Measurements from ENCODE around the gene IDH1. TPM values are rescaled to one million over a fixed set of nuclear protein-coding genes. Genes with fewer than 3 reads are reported as not detected.
"Not testable (repeated sequence)": the region's sequence is repeated elsewhere in the genome, so short reads cannot be mapped to it uniquely, and the experiment has no call there.

The IDH1 gene
- total RNA-seq, 2 donors from 2014 or later = 28.7 to 50.6 TPM

DNA sequence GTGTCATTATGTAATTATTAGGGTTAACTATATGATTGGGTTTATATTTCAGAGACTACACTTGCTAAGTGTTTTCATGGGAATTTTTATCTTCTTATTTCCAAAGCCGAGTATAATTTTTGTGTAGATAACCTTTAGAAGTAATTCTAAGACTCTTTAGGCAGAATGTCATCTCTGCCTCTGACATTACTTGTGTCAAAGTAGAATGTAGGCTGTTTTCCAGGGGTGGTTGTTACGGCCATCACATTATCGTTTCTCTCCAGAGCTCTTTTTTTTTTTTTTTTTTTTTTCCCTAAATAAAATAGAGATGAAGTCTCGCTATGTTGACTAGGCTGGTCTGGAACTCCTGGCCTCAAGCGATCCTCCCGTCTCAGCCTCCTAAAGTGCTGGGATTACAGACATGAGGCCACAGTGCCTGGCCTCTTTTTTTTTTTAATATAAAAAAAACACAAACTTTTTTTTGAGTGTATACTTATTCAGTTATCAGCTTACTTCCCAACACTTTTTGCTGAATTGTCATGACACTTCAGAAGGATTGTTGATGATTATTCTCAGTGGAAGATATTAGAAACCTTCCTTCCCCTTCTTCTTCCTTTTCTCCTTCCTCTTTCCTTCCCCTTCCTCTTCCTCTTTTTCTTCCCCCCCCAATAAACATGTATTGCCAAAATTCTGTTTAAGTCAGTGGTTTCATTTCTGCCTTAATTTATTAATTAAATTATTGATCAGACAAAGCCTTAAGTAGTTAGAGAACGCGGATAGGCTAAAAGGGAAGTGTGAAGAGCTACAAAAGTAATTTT lies 13.5 kb upstream of the IDH1 start:
- ATAC-seq (no peak), DNase-seq (no peak)
- intact Hi-C loops (cut with DNase I) = no loop called here
- WGBS, 2 donors = 69 to 77% methylated on average over 8 of the region's 8 CpGs
- H3K36me3 ChIP-seq (replicated peaks in 1 of 2; ENCODE audit: insufficient read depth in 1 of 2, low read depth in 2 of 2) = peaks cover 0 to 11% of the 10 kb centered on the region in 2 donors
- no peak overlapping the region for H3K4me3 ChIP-seq
- peaks cover 25% of the 10 kb centered on the region for H3K4me1 ChIP-seq
- H3K9me3 ChIP-seq = no peaks in the 10 kb centered on the region
- no peak overlapping the region for H3K27ac ChIP-seq
- no peaks in the 10 kb centered on the region for H3K27me3 ChIP-seq
- TF ChIP-seq, protein P1, sequence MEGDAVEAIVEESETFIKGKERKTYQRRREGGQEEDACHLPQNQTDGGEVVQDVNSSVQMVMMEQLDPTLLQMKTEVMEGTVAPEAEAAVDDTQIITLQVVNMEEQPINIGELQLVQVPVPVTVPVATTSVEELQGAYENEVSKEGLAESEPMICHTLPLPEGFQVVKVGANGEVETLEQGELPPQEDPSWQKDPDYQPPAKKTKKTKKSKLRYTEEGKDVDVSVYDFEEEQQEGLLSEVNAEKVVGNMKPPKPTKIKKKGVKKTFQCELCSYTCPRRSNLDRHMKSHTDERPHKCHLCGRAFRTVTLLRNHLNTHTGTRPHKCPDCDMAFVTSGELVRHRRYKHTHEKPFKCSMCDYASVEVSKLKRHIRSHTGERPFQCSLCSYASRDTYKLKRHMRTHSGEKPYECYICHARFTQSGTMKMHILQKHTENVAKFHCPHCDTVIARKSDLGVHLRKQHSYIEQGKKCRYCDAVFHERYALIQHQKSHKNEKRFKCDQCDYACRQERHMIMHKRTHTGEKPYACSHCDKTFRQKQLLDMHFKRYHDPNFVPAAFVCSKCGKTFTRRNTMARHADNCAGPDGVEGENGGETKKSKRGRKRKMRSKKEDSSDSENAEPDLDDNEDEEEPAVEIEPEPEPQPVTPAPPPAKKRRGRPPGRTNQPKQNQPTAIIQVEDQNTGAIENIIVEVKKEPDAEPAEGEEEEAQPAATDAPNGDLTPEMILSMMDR (IDR thresholded peaks at IDR 0.05) = no peak
- no peak for TF ChIP-seq POLR2A (IDR thresholded peaks at IDR 0.05)

DNA sequence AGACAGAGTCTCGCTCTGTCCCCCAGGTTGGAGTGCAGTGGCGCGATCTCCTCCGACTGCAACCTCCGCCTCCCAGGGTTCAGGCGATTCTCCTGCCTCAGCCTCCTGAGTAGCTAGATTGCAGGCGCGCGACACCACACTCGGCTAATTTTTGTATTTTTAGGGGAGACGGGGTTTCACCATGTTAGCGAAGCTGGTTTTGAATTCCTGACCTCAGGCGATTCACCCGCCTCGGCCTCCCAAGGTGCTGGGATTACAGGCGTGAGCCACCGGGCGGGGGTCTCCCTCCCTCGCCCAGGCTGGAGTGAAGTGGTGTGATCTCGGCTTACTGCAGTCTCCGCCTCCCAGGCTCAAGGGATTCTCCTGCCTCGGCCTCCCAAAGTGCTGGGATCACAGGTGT lies 12.7 kb upstream of the IDH1 start:
- H3K9me3 ChIP-seq; H3K4me3 ChIP-seq; H3K27ac ChIP-seq; intact Hi-C loops (cut with DNase I); H3K27me3 ChIP-seq; H3K36me3 ChIP-seq (replicated peaks in 1 of 2; ENCODE audit: insufficient read depth in 1 of 2, low read depth in 2 of 2); ATAC-seq; DNase-seq: not testable (repeated sequence)
- 84 to 85% methylated on average over 22 of the region's 22 CpGs for WGBS, 2 donors
- peaks cover 25% of the 10 kb centered on the region for H3K4me1 ChIP-seq

DNA sequence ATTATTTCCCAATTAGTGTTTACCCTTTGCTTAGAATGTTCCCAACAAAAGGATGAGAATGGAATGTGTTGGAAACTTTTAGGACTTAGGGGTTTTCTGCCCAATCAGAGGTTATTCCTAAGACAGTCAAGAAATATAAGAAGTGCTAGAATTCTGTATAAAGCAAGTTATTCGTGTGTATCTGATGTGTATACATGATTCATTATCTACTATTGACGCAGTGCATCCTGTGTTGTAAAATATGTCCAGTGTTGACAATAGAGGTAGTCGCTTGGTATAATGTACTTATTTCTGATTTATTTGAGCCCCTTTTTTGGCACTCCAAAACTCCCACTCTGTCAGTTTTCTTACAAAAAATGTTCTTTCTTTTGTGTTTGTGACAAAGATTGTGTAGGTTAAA lies 12.1 kb upstream of the IDH1 start:
- 4 to 6% methylated on average over 3 of the region's 3 CpGs for WGBS, 2 donors

DNA sequence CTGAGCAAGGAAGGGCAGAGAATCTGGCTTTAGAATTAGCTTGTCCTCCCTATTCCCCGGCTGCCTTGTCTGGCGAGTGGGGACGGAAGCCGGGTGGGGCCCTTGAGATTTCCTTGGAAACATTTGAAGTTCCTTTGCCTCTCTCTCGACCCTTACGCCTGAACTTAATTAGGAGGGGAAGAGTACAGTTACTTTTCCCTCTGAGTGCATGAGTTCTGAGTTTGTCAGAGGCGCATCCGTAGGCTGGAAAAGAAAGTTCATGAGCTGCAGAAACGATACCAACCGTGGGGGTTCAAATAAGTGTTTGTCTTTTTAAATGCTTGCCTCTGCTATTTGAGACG lies 11.7 kb upstream of the IDH1 start:
- Histone ChIP-seq H3K27ac (peak overlapping the region; percentile 81 to 92 (median 90)), H3K27me3 (no peaks in the 10 kb centered on the region), H3K36me3 (replicated peaks in 1 of 2; ENCODE audit: insufficient read depth in 1 of 2, low read depth in 2 of 2) (peaks cover 0 to 2% of the 10 kb centered on the region in 2 donors), H3K4me1 (peaks cover 25% of the 10 kb centered on the region), H3K4me3 (peak overlapping the region; percentile 87 to 92), H3K9me3 (no peaks in the 10 kb centered on the region)
- ATAC-seq (no peak), DNase-seq (no peak)
- 0 to 1% methylated on average over 11 of the region's 11 CpGs for WGBS, 2 donors
- TF ChIP-seq, protein P1 (IDR thresholded peaks at IDR 0.05) = no peak
- TF ChIP-seq POLR2A (IDR thresholded peaks at IDR 0.05) = no peak
- intact Hi-C loops (cut with DNase I) = no loop called here

More for the DNA sequence above, 12.1 kb upstream of the IDH1 start:
- peak overlapping the region in 1 of 2 donors; percentile 87 for H3K4me3 ChIP-seq
- peaks cover 25% of the 10 kb centered on the region for H3K4me1 ChIP-seq
- TF ChIP-seq, protein P1 (IDR thresholded peaks at IDR 0.05) = no peak
- TF ChIP-seq POLR2A (IDR thresholded peaks at IDR 0.05) = no peak
- ATAC-seq (no peak), DNase-seq (no peak)
- H3K27ac ChIP-seq = peak overlapping the region in 2 of 4 donors; percentile 88 to 92
- H3K27me3 ChIP-seq = no peaks in the 10 kb centered on the region
- H3K36me3 ChIP-seq (replicated peaks in 1 of 2; ENCODE audit: insufficient read depth in 1 of 2, low read depth in 2 of 2) = peaks cover 0 to 4% of the 10 kb centered on the region in 2 donors
- no peaks in the 10 kb centered on the region for H3K9me3 ChIP-seq
- intact Hi-C loops (cut with DNase I) = no loop called here

DNA sequence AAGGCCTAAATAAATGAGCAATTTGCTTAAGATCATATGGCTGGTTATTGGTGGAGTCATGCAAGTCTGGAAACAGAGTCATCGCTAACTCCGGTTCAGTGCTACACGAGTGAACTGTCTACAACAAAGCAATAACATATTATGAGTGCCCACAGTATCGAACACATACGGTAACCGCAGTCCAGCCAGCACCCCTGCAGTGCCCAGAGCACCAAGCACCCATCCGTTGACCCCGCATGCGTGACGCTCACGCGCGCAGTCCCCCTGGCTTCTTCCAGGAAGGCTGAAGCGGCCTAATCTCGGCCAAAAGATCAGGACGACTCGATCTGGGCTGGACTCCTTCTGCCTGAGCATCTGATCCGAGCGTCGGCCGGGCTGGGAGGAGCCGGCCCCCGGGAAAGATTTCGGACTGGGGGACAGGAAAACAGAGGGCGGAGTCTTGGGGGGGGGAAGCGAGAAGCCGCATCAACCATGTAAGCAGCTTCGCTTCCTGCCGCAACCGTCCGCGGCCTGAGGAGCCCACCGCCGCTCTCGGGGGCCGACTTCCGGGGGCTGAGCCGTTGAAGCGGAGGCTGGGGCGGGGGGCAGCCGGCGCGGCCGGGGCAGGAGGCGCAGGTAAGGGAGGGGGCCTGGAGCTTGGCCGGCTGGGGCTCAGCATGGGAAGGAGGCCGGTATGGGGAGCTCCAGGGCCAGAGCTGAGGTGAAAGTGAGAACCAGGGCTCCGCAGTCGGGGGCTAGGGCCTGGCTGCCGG lies 11.1 kb upstream of the IDH1 start, which contains the start of gene PIKFYVE:
Gene PIKFYVE (plus strand): TSS at position 455 of the 752 bp plus-strand sequence. CDS start 5,265 bp downstream, outside the sequence.
- no peaks in the 10 kb centered on the region for H3K27me3 ChIP-seq
- H3K9me3 ChIP-seq = no peaks in the 10 kb centered on the region
- ATAC-seq = peak; percentile 98
- DNase-seq = peak; percentile 92 to 97 (median 94)
- 1 to 3% methylated on average over 16 to 49 of the region's 50 CpGs for WGBS, 2 donors
- intact Hi-C loops (cut with DNase I) = no loop called here
- no peaks in the 10 kb centered on the region for H3K36me3 ChIP-seq (replicated peaks in 1 of 2; ENCODE audit: insufficient read depth in 1 of 2, low read depth in 2 of 2)
- TF ChIP-seq, protein P1 (IDR thresholded peaks at IDR 0.05) = peak in 4 of 7 experiments; percentile 11 to 34 (median 22)
- peak; percentile 26 to 86 (median 77) for TF ChIP-seq POLR2A (IDR thresholded peaks at IDR 0.05)
- peaks cover 25% of the 10 kb centered on the region for H3K4me1 ChIP-seq
- H3K27ac ChIP-seq = peak within 1 kb of the TSS; percentile 81 to 92 (median 90)
- peak within 1 kb of the TSS; percentile 87 to 92 for H3K4me3 ChIP-seq

Measured in body of pancreas (tissue), 4 donors.